ENCODE results near the gene HS3ST4. TPM values are rescaled to one million over a fixed set of nuclear protein-coding genes. Genes with fewer than 3 reads are reported as not detected.

The HS3ST4 gene
- total RNA-seq, 2 donors from 2014 or later = 1.0 to 1.9 TPM

- H3K4me3 ChIP-seq = no peak overlapping the region
- 95% methylated on average over 2 of the region's 2 CpGs for WGBS
- H3K4me1 ChIP-seq (replicated peaks) = no peaks in the 10 kb centered on the region
- H3K9me3 ChIP-seq = no peaks in the 10 kb centered on the region
- DNase-seq (ENCODE audit: low spot score) = no peak
- no peak for TF ChIP-seq POLR2AphosphoS5 (IDR thresholded peaks at IDR 0.05)
- no peak for TF ChIP-seq CTCF (IDR thresholded peaks at IDR 0.05)
- no peak for TF ChIP-seq POLR2A (IDR thresholded peaks at IDR 0.05)
- no peak overlapping the region for H3K27ac ChIP-seq
- intact Hi-C loops (cut with DNase I) = no loop called here
- no peaks in the 10 kb centered on the region for H3K27me3 ChIP-seq (replicated peaks; ENCODE audit: insufficient read depth)
- no peaks in the 10 kb centered on the region for H3K36me3 ChIP-seq
Observed at GRCh38 chr16:26137956-26138355, 446.2 kb downstream of the HS3ST4 start.

DNA sequence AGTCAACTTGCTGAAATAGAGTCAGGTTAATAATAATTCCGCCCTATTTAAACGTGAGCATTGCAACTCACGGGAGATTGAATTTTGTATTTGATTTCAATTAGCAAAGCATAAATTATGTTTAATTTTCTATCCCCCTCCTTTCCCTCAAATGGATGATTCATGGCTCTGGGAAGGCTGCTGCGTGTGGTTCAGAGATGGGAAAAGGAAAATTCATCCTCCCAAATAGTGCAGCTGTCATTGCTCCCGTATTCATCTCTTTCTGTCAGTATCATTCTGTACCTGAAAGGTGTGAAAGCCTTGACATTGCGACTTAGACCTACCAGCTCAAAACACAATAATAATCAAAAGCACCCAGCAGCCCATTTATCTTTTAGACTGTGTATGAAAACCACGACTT lies 447.3 kb downstream of the HS3ST4 start:
- TF ChIP-seq CTCF (IDR thresholded peaks at IDR 0.05) (no peak), POLR2AphosphoS5 (IDR thresholded peaks at IDR 0.05) (no peak), POLR2A (IDR thresholded peaks at IDR 0.05) (no peak)
- intact Hi-C loops (cut with DNase I) = no loop called here
- no peaks in the 10 kb centered on the region for H3K9me3 ChIP-seq
- H3K27ac ChIP-seq = no peak overlapping the region
- 83% methylated on average over 7 of the region's 7 CpGs for WGBS
- no peaks in the 10 kb centered on the region for H3K4me1 ChIP-seq (replicated peaks)
- no peaks in the 10 kb centered on the region for H3K36me3 ChIP-seq
- no peak overlapping the region for H3K4me3 ChIP-seq
- H3K27me3 ChIP-seq (replicated peaks; ENCODE audit: insufficient read depth) = no peaks in the 10 kb centered on the region
- no peak for DNase-seq (ENCODE audit: low spot score)

- no peaks in the 10 kb centered on the region for H3K9me3 ChIP-seq
- no peaks in the 10 kb centered on the region for H3K36me3 ChIP-seq
- no peak overlapping the region for H3K4me3 ChIP-seq
- TF ChIP-seq POLR2AphosphoS5 (IDR thresholded peaks at IDR 0.05) (no peak), CTCF (IDR thresholded peaks at IDR 0.05) (no peak), POLR2A (IDR thresholded peaks at IDR 0.05) (no peak)
- no peaks in the 10 kb centered on the region for H3K27me3 ChIP-seq (replicated peaks; ENCODE audit: insufficient read depth)
- no peaks in the 10 kb centered on the region for H3K4me1 ChIP-seq (replicated peaks)
- DNase-seq (ENCODE audit: low spot score) = no peak
- 86% methylated on average over 1 of the region's 1 CpG for WGBS
- intact Hi-C loops (cut with DNase I) = no loop called here
- no peak overlapping the region for H3K27ac ChIP-seq
Observed at GRCh38 chr16:26139884-26140283, 448.1 kb downstream of the HS3ST4 start.

DNA sequence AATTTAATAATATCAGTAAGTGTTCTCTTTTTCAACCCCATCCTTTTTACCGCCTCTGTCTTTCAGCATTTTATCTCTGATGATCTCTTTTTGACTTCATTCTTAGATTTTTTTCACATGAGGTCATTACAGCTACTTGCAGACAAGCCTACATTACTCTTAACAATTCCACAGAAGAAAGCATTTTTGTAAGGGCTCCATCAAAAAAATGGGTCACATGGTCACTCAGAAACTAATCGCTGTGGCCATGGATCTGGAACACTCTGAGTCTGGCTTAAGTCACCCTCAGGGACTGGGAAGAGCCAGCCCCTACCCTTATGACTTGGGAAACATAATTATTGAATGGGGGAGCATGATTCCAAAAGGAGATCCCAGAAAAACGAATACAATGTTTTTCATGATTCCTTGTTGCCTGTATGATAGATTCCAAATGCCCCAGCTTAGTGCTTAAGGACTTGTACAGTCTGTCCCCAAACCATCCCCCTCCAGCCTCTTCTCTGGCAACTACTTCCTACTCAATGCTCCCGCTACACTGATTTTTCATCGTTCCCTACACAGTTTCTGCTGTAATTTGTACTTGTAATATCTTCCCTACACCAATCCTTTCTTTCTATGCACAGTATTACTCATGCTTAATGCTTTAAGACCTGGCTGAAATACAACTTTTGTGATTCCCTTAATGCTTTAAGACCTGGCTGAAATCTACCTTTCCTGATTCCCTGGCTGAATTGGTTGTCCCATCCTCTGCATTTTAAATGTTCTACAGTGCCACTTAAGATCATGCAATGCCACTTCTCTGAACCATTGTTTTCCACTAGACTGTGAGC lies 457.8 kb downstream of the HS3ST4 start:
- TF ChIP-seq CTCF (IDR thresholded peaks at IDR 0.05) (no peak), POLR2A (IDR thresholded peaks at IDR 0.05) (no peak), POLR2AphosphoS5 (IDR thresholded peaks at IDR 0.05) (no peak)
- H3K27ac ChIP-seq = no peak overlapping the region
- H3K4me3 ChIP-seq = no peak overlapping the region
- no peaks in the 10 kb centered on the region for H3K36me3 ChIP-seq
- no peaks in the 10 kb centered on the region for H3K4me1 ChIP-seq (replicated peaks)
- no peaks in the 10 kb centered on the region for H3K27me3 ChIP-seq (replicated peaks; ENCODE audit: insufficient read depth)
- DNase-seq (ENCODE audit: low spot score) = no peak
- no peaks in the 10 kb centered on the region for H3K9me3 ChIP-seq
- intact Hi-C loops (cut with DNase I) = no loop called here
- WGBS = 74% methylated on average over 5 of the region's 5 CpGs

GRCh38 chr16:26155221-26155620 lies 463.5 kb downstream of the HS3ST4 start:
- no peak overlapping the region for H3K27ac ChIP-seq
- H3K9me3 ChIP-seq = no peaks in the 10 kb centered on the region
- H3K27me3 ChIP-seq (replicated peaks; ENCODE audit: insufficient read depth) = no peaks in the 10 kb centered on the region
- TF ChIP-seq POLR2A (IDR thresholded peaks at IDR 0.05) = no peak
- TF ChIP-seq POLR2AphosphoS5 (IDR thresholded peaks at IDR 0.05) = no peak
- TF ChIP-seq CTCF (IDR thresholded peaks at IDR 0.05) = no peak
- H3K36me3 ChIP-seq = no peaks in the 10 kb centered on the region
- H3K4me1 ChIP-seq (replicated peaks) = no peaks in the 10 kb centered on the region
- no peak overlapping the region for H3K4me3 ChIP-seq
- WGBS = 57% methylated on average over 1 of the region's 1 CpG
- DNase-seq (ENCODE audit: low spot score) = no peak
- intact Hi-C loops (cut with DNase I) = no loop called here
